HepG2 (cell line): ENCODE results near the gene FAM117A. TPM values are rescaled to one million over a fixed set of nuclear protein-coding genes. Genes with fewer than 3 reads are reported as not detected.
A peak's percentile ranks its signal among the peaks of the same experiment; 100 is the strongest.

Source experiments
- ATAC-seq: fragments of 200-7000 bp; cut with Tn5 transposase; 3 replicates; pipeline ENCODE4 v1.9.1; 2020; ENCODE audit warnings: mild to moderate bottlenecking, moderate library complexity
- BruUV-seq: library from RNA; stranded (reverse); fragments of 400-500 nt; replicated peaks from 2 replicates; lab custom pipeline; 2021; lab: Mats Ljungman, UMichigan
- CTCF ChIA-PET: fragments of 300-600 bp; formaldehyde crosslinking; extraction: SDS; loops from one replicate; lab custom pipeline; 2021; ENCODE audit warnings: low total read pairs, inconsistent platforms, low intra/inter-chr PET ratio; lab: Yijun Ruan, JAX
- POLR2A ChIA-PET: fragments of 350-600 bp; sonication (Branson Sonifier 250); formaldehyde crosslinking; loops from one replicate; lab custom pipeline; 2020; ENCODE audit warnings: antibody characterized with exemption, inconsistent platforms; lab: Yijun Ruan, JAX
- DNase-seq: peaks from one replicate; pipeline ENCODE4 v3.0.0-alpha.2; 2015; ENCODE audit warnings: low spot score
- FAIRE-seq: peaks from 3 replicates; lab custom pipeline; 2011; peaks lifted over from hg19 to GRCh38; lab: Jason Lieb, UNC
- H2AFZ ChIP-seq: one replicate; pipeline ENCODE4 v1.6.1; 2011; ENCODE audit warnings: low read length, inconsistent platforms
- H3K27ac ChIP-seq: fragments of 300-600 bp; 3 replicates; pipeline ENCODE4 v1.8.0; 2011; ENCODE audit warnings: mixed run types, mild to moderate bottlenecking, mixed read lengths, low read length, inconsistent platforms; ENCODE audit not compliant: insufficient read depth; ENCODE audit errors: extremely low read length
- H3K27me3 ChIP-seq, 2 experiments: fragments of 200-600 bp in 1 of 2; 2 replicates in 1 of 2; 3 replicates in 1 of 2; pipeline versions ENCODE4 v1.6.0 to v1.8.0; 2011; ENCODE audit warnings: low read length in 2 of 2, mild to moderate bottlenecking in 2 of 2, moderate library complexity in 2 of 2, inconsistent platforms in 1 of 2; ENCODE audit not compliant: insufficient read depth in 2 of 2, control insufficient read depth in 1 of 2
- H3K36me3 ChIP-seq, 2 experiments: fragments of 200-600 bp in 1 of 2; replicated peaks in 1 of 2; 2 replicates in 1 of 2; 3 replicates in 1 of 2; pipeline versions ENCODE4 v1.5.1 to v1.8.0; 2011; ENCODE audit warnings: low read length in 2 of 2, inconsistent platforms in 1 of 2; ENCODE audit not compliant: insufficient read depth in 2 of 2, control insufficient read depth in 1 of 2
- H3K4me1 ChIP-seq: 2 replicates; pipeline ENCODE4 v1.5.1; 2012; ENCODE audit warnings: low read length, inconsistent platforms; ENCODE audit not compliant: insufficient read depth
- H3K4me2 ChIP-seq: 2 replicates; pipeline ENCODE4 v1.6.0; 2011; ENCODE audit warnings: low read depth, low read length, inconsistent platforms
- H3K4me3 ChIP-seq, 3 experiments: fragments of 200-600 bp in 1 of 3; sonication (generic), shearing (Covaris generic) in 1 of 3; replicated peaks in 1 of 3; 2 replicates each; pipeline ENCODE4 v1.5.1; 2011 to 2016; ENCODE audit warnings: low read length in 3 of 3, inconsistent platforms in 2 of 3, low read depth in 2 of 3, mild to moderate bottlenecking in 2 of 3, control low read depth in 1 of 3, mixed read lengths in 1 of 3; ENCODE audit not compliant: insufficient read depth in 1 of 3
- H3K79me2 ChIP-seq: one replicate; pipeline ENCODE4 v1.6.1; 2011; ENCODE audit warnings: low read length, inconsistent platforms; ENCODE audit not compliant: insufficient read depth
- H3K9ac ChIP-seq: 2 replicates; pipeline ENCODE4 v1.6.0; 2011; ENCODE audit warnings: mild to moderate bottlenecking, low read depth, low read length, inconsistent platforms; ENCODE audit not compliant: insufficient read depth
- H3K9me3 ChIP-seq: 2 replicates; pipeline ENCODE4 v1.5.1; 2012; ENCODE audit warnings: mild to moderate bottlenecking, low read length
- H4K20me1 ChIP-seq: 2 replicates; pipeline ENCODE4 v1.6.0; 2011; ENCODE audit warnings: inconsistent platforms, mild to moderate bottlenecking, low read length, moderate library complexity; ENCODE audit not compliant: insufficient read depth
- ASH2L ChIP-seq: fragments of 300-600, 200-600 bp; sonication (generic); IDR thresholded peaks from 2 replicates; pipeline ENCODE4 v1.7.0; 2017; ENCODE audit warnings: low read depth, mild to moderate bottlenecking, moderate library complexity, mixed read lengths, low read length; ENCODE audit not compliant: insufficient read length
- GTF2F1 ChIP-seq: fragments of 150-350 bp; IDR thresholded peaks from 2 replicates; pipeline ENCODE4 v1.6.1; 2014; ENCODE audit warnings: low read length
- HMG20B ChIP-seq: conservative IDR thresholded peaks from 2 replicates; pipeline ENCODE4 v1.6.1; 2016; ENCODE audit warnings: missing genetic modification reagents, missing compliant biosample characterization
- HOXA3 ChIP-seq: sonication (generic); formaldehyde crosslinking; IDR thresholded peaks from 2 replicates; pipeline ENCODE4 v1.5.0; 2020; ENCODE audit warnings: missing genetic modification reagents
- JUN ChIP-seq: sonication (generic); formaldehyde crosslinking; IDR thresholded peaks from 2 replicates; pipeline ENCODE4 v1.4.0; 2020; ENCODE audit warnings: mild to moderate bottlenecking, missing genetic modification reagents
- LCORL ChIP-seq, 2 experiments: fragments of 450-650 bp in 1 of 2; sonication (generic) in 1 of 2; formaldehyde crosslinking in 1 of 2; IDR thresholded peaks; 2 replicates each; pipeline versions ENCODE4 v1.5.0 to v1.6.1; 2017 to 2020; ENCODE audit warnings: antibody characterized with exemption in 1 of 2, missing genetic modification reagents in 1 of 2
- MEIS1 ChIP-seq: sonication (generic); formaldehyde crosslinking; IDR thresholded peaks from 2 replicates; pipeline ENCODE4 v1.9.0; 2021; ENCODE audit warnings: mild to moderate bottlenecking, missing genetic modification reagents, moderate library complexity, borderline replicate concordance
- NFE2L1 ChIP-seq: sonication (generic); formaldehyde crosslinking; IDR thresholded peaks from 2 replicates; pipeline ENCODE4 v1.4.0; 2020; ENCODE audit warnings: missing genetic modification reagents, mild to moderate bottlenecking, borderline replicate concordance
- SMYD3 ChIP-seq: sonication (generic); formaldehyde crosslinking; IDR thresholded peaks from 2 replicates; pipeline ENCODE4 v1.8.1; 2023; ENCODE audit warnings: mild to moderate bottlenecking, missing genetic modification reagents
- SOX5 ChIP-seq: IDR thresholded peaks from 2 replicates; pipeline ENCODE4 v1.6.1; 2016; ENCODE audit warnings: borderline replicate concordance
- TARDBP ChIP-seq: sonication (generic); formaldehyde crosslinking; IDR thresholded peaks from 2 replicates; pipeline ENCODE4 v1.8.0; 2022; ENCODE audit warnings: mild to moderate bottlenecking, missing genetic modification reagents
- TGIF2 ChIP-seq: IDR thresholded peaks from 2 replicates; pipeline ENCODE4 v1.6.1; 2016; ENCODE audit warnings: control low read depth, missing compliant biosample characterization
- ZBTB1 ChIP-seq: sonication (generic); formaldehyde crosslinking; IDR thresholded peaks from 2 replicates; pipeline ENCODE4 v1.4.0; 2020; ENCODE audit warnings: missing genetic modification reagents, borderline replicate concordance
- ZNF143 ChIP-seq: sonication (generic); formaldehyde crosslinking; IDR thresholded peaks from 2 replicates; pipeline ENCODE4 v1.4.0; 2020; ENCODE audit warnings: missing genetic modification reagents
- ZNF20 ChIP-seq: sonication (generic); formaldehyde crosslinking; IDR thresholded peaks from 2 replicates; pipeline ENCODE4 v1.4.0; 2020; ENCODE audit warnings: mild to moderate bottlenecking, moderate library complexity, missing genetic modification reagents
- ZNF331 ChIP-seq: sonication (generic); formaldehyde crosslinking; IDR thresholded peaks from 2 replicates; pipeline ENCODE4 v1.4.0; 2020; ENCODE audit warnings: missing genetic modification reagents
- ZNF337 ChIP-seq: sonication (generic); formaldehyde crosslinking; IDR thresholded peaks from 2 replicates; pipeline ENCODE4 v1.5.1; 2020; ENCODE audit warnings: missing genetic modification reagents, low read depth, mild to moderate bottlenecking, borderline replicate concordance
- WGBS: methylation state at CpG from one replicate; pipeline ENCODE4 v1.1.6; 2017; ENCODE audit warnings: low lambda C conversion rate; 5-methylcytosine and 5-hydroxymethylcytosine counted together
- in situ Hi-C: cut with HindIII; loops from 2 replicates; pipeline ENCODE4 v1.10.0; 2017; ENCODE audit warnings: low pct_unique_long_range_greater_than_20kb; ENCODE audit not compliant: extremely low pct_ligation_motif_present
- intact Hi-C: fragments of 100-400 bp; cut with micrococcal nuclease; formaldehyde crosslinking; loops from one replicate; pipeline ENCODE4 v1.10.0; 2022; ENCODE audit not compliant: unreplicated experiment
- polyA plus RNA-seq, 8 experiments: library from polyadenylated mRNA; depleted of rRNA in 3 of 8; stranded (reverse) in 7 of 8; unstranded in 1 of 8; fragments of >200 nt; fragmentation: Illumina TruSeq in 4 of 8; extraction: Trizol in 4 of 8; gene quantifications; 2 replicates each; pipeline versions ENCODE4 v1.2.1 to v1.2.3, GENCODE V29; 2011 to 2016; ENCODE audit warnings: low read depth in 4 of 8, missing spikeins in 1 of 8, mixed read lengths in 1 of 8; ENCODE audit not compliant: insufficient read depth in 1 of 8
- total RNA-seq, 5 experiments: library from RNA; depleted of rRNA; stranded (reverse); fragments of >200 nt; fragmentation: Illumina TruSeq; extraction: Trizol; gene quantifications; 2 replicates each; pipeline ENCODE4 v1.2.3, GENCODE V29; 2016; ENCODE audit warnings: low read depth in 1 of 5
- TF ChIP-seq, protein P1 (sequence below): sonication (generic); formaldehyde crosslinking; IDR thresholded peaks from 2 replicates; pipeline ENCODE4 v1.4.0; 2020; ENCODE audit warnings: missing genetic modification reagents
- TF ChIP-seq, protein P2 (sequence below): sonication (generic); formaldehyde crosslinking; IDR thresholded peaks from 2 replicates; pipeline ENCODE4 v1.4.0; 2020; ENCODE audit warnings: missing genetic modification reagents, borderline replicate concordance

Gene FAM117A
- total and polyA plus RNA-seq, 2 of the 13 experiments (the other 11 are each of a cell fraction or from before 2014, with no cell fraction given), result 12.1 to 19.8 TPM

DNA sequence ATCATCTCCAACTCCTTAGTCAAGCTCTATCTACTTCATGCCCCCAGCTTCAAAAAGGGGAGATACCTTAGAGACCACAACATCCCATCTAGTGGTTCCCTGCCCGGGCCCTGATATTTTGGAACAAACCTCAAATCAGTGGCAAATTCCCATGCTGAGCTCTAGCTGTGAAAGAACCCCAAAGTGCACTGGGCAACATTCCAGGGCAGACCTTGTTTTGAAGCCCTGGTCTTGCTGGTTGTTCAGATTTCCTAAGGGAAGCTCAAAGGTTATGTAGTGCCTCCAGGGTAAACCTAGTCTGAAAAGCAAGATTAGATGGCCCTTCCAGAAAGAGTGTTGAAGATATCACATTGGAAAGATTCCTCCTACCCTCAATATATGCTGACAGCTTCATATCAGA is 16.3 kb downstream of the FAM117A start:
- in situ Hi-C loops, result no loop called here
- Histone ChIP-seq H3K27me3 (no peaks in the 10 kb centered on the region), H3K4me1 (peaks cover 53% of the 10 kb centered on the region), H3K4me3 (no peak overlapping the region), H3K79me2 (no peaks in the 10 kb centered on the region), H3K4me2 (peak overlapping the region; percentile 47), H3K27ac (peak overlapping the region; percentile 51), H2AFZ (no peak overlapping the region), H4K20me1 (no peaks in the 10 kb centered on the region), H3K36me3 (peaks cover 3 to 7% of the 10 kb centered on the region in 2 experiments; a peak in 4 of 5 replicates), H3K9ac (no peak overlapping the region), H3K9me3 (no peaks in the 10 kb centered on the region)
- intact Hi-C loops, result no loop called here
- 0% methylated on average over 1 of the region's 1 CpG for WGBS
- ATAC-seq (peak; percentile 92), FAIRE-seq (peak; percentile 85), DNase-seq (peak; percentile 74)
- POLR2A ChIA-PET, result interaction anchor here (1.1 to 5.8 kb wide), 5 partner anchors 10 to 41 kb away, joined by 3 to 83 read pairs (median 8); partner anchors contain the start of genes FAM117A, KAT7 and SLC35B1
- CTCF ChIA-PET, result no interaction called here
- no TSS peak for BruUV-seq
- TF ChIP-seq TGIF2 (CRISPR knock-in tag) (0 out of 2 replicates have a peak, but pooled peaks have one; percentile 36), NFE2L1 (CRISPR knock-in tag) (no peak), LCORL (IDR thresholded peaks at IDR 0.05) (0 out of 2 replicates have a peak, but pooled peaks have one; percentile 12), LCORL (CRISPR knock-in tag; IDR thresholded peaks at IDR 0.05) (no peak; the same call in 1 of the 2 replicates), SOX5 (CRISPR knock-in tag) (0 out of 2 replicates have a peak, but pooled peaks have one; percentile 17), HOXA3 (CRISPR knock-in tag) (peak; percentile 20; the same call in 1 of the 2 replicates), ZNF20 (CRISPR knock-in tag) (no peak), MEIS1 (CRISPR knock-in tag) (no peak), ZNF143 (CRISPR knock-in tag) (no peak), GTF2F1 (no peak), HMG20B (CRISPR knock-in tag) (no peak), ASH2L (peak; percentile 9), ZNF331 (CRISPR knock-in tag) (peak; percentile 54; the same call in 1 of the 2 replicates), SMYD3 (CRISPR knock-in tag) (0 out of 2 replicates have a peak, but pooled peaks have one; percentile 50), ZNF337 (CRISPR knock-in tag) (no peak), ZBTB1 (CRISPR knock-in tag) (no peak), TARDBP (CRISPR knock-in tag) (peak; percentile 52; the same call in 1 of the 2 replicates), JUN (CRISPR knock-in tag) (no peak)
- TF ChIP-seq, protein P1, sequence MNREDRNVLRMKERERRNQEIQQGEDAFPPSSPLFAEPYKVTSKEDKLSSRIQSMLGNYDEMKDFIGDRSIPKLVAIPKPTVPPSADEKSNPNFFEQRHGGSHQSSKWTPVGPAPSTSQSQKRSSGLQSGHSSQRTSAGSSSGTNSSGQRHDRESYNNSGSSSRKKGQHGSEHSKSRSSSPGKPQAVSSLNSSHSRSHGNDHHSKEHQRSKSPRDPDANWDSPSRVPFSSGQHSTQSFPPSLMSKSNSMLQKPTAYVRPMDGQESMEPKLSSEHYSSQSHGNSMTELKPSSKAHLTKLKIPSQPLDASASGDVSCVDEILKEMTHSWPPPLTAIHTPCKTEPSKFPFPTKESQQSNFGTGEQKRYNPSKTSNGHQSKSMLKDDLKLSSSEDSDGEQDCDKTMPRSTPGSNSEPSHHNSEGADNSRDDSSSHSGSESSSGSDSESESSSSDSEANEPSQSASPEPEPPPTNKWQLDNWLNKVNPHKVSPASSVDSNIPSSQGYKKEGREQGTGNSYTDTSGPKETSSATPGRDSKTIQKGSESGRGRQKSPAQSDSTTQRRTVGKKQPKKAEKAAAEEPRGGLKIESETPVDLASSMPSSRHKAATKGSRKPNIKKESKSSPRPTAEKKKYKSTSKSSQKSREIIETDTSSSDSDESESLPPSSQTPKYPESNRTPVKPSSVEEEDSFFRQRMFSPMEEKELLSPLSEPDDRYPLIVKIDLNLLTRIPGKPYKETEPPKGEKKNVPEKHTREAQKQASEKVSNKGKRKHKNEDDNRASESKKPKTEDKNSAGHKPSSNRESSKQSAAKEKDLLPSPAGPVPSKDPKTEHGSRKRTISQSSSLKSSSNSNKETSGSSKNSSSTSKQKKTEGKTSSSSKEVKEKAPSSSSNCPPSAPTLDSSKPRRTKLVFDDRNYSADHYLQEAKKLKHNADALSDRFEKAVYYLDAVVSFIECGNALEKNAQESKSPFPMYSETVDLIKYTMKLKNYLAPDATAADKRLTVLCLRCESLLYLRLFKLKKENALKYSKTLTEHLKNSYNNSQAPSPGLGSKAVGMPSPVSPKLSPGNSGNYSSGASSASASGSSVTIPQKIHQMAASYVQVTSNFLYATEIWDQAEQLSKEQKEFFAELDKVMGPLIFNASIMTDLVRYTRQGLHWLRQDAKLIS (CRISPR knock-in tag), result no peak
- TF ChIP-seq, protein P2, sequence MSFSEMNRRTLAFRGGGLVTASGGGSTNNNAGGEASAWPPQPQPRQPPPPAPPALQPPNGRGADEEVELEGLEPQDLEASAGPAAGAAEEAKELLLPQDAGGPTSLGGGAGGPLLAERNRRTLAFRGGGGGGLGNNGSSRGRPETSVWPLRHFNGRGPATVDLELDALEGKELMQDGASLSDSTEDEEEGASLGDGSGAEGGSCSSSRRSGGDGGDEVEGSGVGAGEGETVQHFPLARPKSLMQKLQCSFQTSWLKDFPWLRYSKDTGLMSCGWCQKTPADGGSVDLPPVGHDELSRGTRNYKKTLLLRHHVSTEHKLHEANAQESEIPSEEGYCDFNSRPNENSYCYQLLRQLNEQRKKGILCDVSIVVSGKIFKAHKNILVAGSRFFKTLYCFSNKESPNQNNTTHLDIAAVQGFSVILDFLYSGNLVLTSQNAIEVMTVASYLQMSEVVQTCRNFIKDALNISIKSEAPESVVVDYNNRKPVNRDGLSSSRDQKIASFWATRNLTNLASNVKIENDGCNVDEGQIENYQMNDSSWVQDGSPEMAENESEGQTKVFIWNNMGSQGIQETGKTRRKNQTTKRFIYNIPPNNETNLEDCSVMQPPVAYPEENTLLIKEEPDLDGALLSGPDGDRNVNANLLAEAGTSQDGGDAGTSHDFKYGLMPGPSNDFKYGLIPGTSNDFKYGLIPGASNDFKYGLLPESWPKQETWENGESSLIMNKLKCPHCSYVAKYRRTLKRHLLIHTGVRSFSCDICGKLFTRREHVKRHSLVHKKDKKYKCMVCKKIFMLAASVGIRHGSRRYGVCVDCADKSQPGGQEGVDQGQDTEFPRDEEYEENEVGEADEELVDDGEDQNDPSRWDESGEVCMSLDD (CRISPR knock-in tag), result peak; percentile 39; the same call in 1 of the 2 replicates
